Neuronal stem cell (in vitro differentiated cells): ENCODE data around the gene ADCY9.
A peak's percentile ranks its signal among the peaks of the same experiment; 100 is the strongest.

ENCODE experiments used
- DNase-seq: peaks from one replicate; pipeline ENCODE4 v3.0.0-alpha.2; 2013; ENCODE audit warnings: low spot score
- H2AFZ ChIP-seq: one replicate; pipeline ENCODE4 v1.6.1; 2013; ENCODE audit warnings: mild to moderate bottlenecking, low read length, inconsistent platforms
- H2AK5ac ChIP-seq: 2 replicates; pipeline ENCODE4 v1.6.1; 2013; ENCODE audit warnings: low read depth, mild to moderate bottlenecking, inconsistent platforms, low read length, moderate library complexity, mixed read lengths
- H2BK120ac ChIP-seq: 2 replicates; pipeline ENCODE4 v1.6.1; 2013; ENCODE audit warnings: low read depth, mild to moderate bottlenecking, inconsistent platforms, low read length, moderate library complexity, mixed read lengths
- H2BK12ac ChIP-seq: one replicate; pipeline ENCODE4 v1.6.1; 2013; ENCODE audit warnings: low read length, inconsistent platforms
- H2BK15ac ChIP-seq: 2 replicates; pipeline ENCODE4 v1.6.1; 2013; ENCODE audit warnings: mild to moderate bottlenecking, low read length, inconsistent platforms, mixed read lengths
- H2BK5ac ChIP-seq: one replicate; pipeline ENCODE4 v1.6.1; 2013; ENCODE audit warnings: inconsistent platforms, mild to moderate bottlenecking, low read length, moderate library complexity
- H3K14ac ChIP-seq: one replicate; pipeline ENCODE4 v1.6.1; 2013; ENCODE audit warnings: low read length, inconsistent platforms
- H3K18ac ChIP-seq: 2 replicates; pipeline ENCODE4 v1.6.1; 2013; ENCODE audit warnings: low read length, inconsistent platforms
- H3K23ac ChIP-seq: 2 replicates; pipeline ENCODE4 v1.6.1; 2013; ENCODE audit warnings: low read depth, mild to moderate bottlenecking, mixed read lengths, low read length, inconsistent platforms; ENCODE audit not compliant: poor library complexity
- H3K27ac ChIP-seq: replicated peaks from 3 replicates; pipeline ENCODE4 v1.5.1; 2013; ENCODE audit warnings: low read length, inconsistent platforms
- H3K27me3 ChIP-seq, 3 experiments: 2 replicates each; pipeline ENCODE4 v1.6.1; 2013; ENCODE audit warnings: low read length in 3 of 3, mild to moderate bottlenecking in 2 of 3, inconsistent platforms in 1 of 3, low read depth in 1 of 3, mixed read lengths in 1 of 3, moderate library complexity in 1 of 3; ENCODE audit not compliant: control insufficient read depth in 3 of 3, insufficient read depth in 3 of 3
- H3K36me3 ChIP-seq, 2 donors: replicated peaks in 1 of 2; 2 replicates each; pipeline ENCODE4 v1.6.1; 2013; ENCODE audit warnings: low read length in 2 of 2; ENCODE audit not compliant: control insufficient read depth in 2 of 2, insufficient read depth in 2 of 2
- H3K4ac ChIP-seq: 2 replicates; pipeline ENCODE4 v1.6.1; 2013; ENCODE audit warnings: inconsistent platforms, mild to moderate bottlenecking, low read length, moderate library complexity
- H3K4me1 ChIP-seq, 2 donors: 1 replicate in 1 of 2; 2 replicates in 1 of 2; pipeline ENCODE4 v1.6.1; 2013; ENCODE audit warnings: low read length in 2 of 2, low read depth in 1 of 2; ENCODE audit not compliant: control insufficient read depth in 2 of 2, insufficient read depth in 1 of 2
- H3K4me2 ChIP-seq: one replicate; pipeline ENCODE4 v1.6.1; 2013; ENCODE audit warnings: mild to moderate bottlenecking, low read length, inconsistent platforms; ENCODE audit not compliant: insufficient read depth, poor library complexity, severe bottlenecking
- H3K4me3 ChIP-seq, 2 donors: 2 replicates each; pipeline ENCODE4 v1.5.1; 2013; ENCODE audit warnings: low read length in 2 of 2, mild to moderate bottlenecking in 2 of 2, inconsistent platforms in 1 of 2, moderate library complexity in 1 of 2
- H3K79me1 ChIP-seq: one replicate; pipeline ENCODE4 v1.6.1; 2013; ENCODE audit warnings: low read depth, mild to moderate bottlenecking, inconsistent platforms, low read length, moderate library complexity
- H3K9ac ChIP-seq: one replicate; pipeline ENCODE4 v1.6.1; 2013; ENCODE audit warnings: mild to moderate bottlenecking, low read depth, low read length, inconsistent platforms; ENCODE audit not compliant: poor library complexity
- H3K9me3 ChIP-seq, 2 donors: replicated peaks in 1 of 2; 2 replicates each; pipeline versions ENCODE3 to v1.6.1; 2013; ENCODE audit warnings: low read length in 2 of 2, mild to moderate bottlenecking in 2 of 2, inconsistent platforms in 1 of 2, low read depth in 1 of 2, mixed read lengths in 1 of 2, moderate library complexity in 1 of 2; ENCODE audit not compliant: control insufficient read depth in 2 of 2, insufficient read depth in 1 of 2
- H4K8ac ChIP-seq: one replicate; pipeline ENCODE4 v1.6.1; 2013; ENCODE audit warnings: low read depth, mild to moderate bottlenecking, inconsistent platforms, low read length, moderate library complexity
- H4K91ac ChIP-seq: one replicate; pipeline ENCODE4 v1.6.1; 2013; ENCODE audit warnings: low read length, low read depth, mild to moderate bottlenecking, inconsistent platforms; ENCODE audit not compliant: poor library complexity
- WGBS, 2 donors: extraction: QIAGEN DNeasy Blood & Tissue Kit; methylation state at CpG; one replicate each; pipeline ENCODE4 v1.1.7; 2013; ENCODE audit warnings: missing lambda C conversion rate in 2 of 2, mixed read lengths in 1 of 2; ENCODE audit not compliant: insufficient read length in 2 of 2, insufficient replicate concordance in 1 of 2; ENCODE audit errors: extremely low coverage in 2 of 2; 5-methylcytosine and 5-hydroxymethylcytosine counted together

Gene ADCY9

GRCh38 chr16:3938471-3938842 is 177.8 kb downstream of the ADCY9 start:
- no peak overlapping the region for H2BK5ac ChIP-seq
- H3K27me3 ChIP-seq: peaks cover 0 to 8% (median 3%) of the 10 kb centered on the region in 3 experiments
- no peak overlapping the region for H3K4me3 ChIP-seq
- H3K18ac ChIP-seq: peak overlapping the region; percentile 52
- no CpG with 5 or more reads among the region's 19 CpGs for WGBS, 2 donors
- no peak overlapping the region for H4K8ac ChIP-seq
- peaks cover 2 to 4% of the 10 kb centered on the region in 2 donors for H3K9me3 ChIP-seq
- no peak for DNase-seq
- H3K9ac ChIP-seq: no peak overlapping the region
- H3K4me1 ChIP-seq: peaks cover 0 to 5% of the 10 kb centered on the region in 2 donors
- H2AFZ ChIP-seq: peak overlapping the region; percentile 92
- H2BK15ac ChIP-seq: no peak overlapping the region
- no peaks in the 10 kb centered on the region for H3K36me3 ChIP-seq
- peak overlapping the region; percentile 95 for H2BK12ac ChIP-seq
- H3K27ac ChIP-seq: no peak overlapping the region
- H3K23ac ChIP-seq: peak overlapping the region; percentile 90
- no peaks in the 10 kb centered on the region for H3K79me1 ChIP-seq
- H3K4ac ChIP-seq: no peak overlapping the region
- H3K4me2 ChIP-seq: no peak overlapping the region
- no peak overlapping the region for H3K14ac ChIP-seq
- peak overlapping the region; percentile 71 for H2AK5ac ChIP-seq
- no peak overlapping the region for H4K91ac ChIP-seq
- no peak overlapping the region for H2BK120ac ChIP-seq

DNA sequence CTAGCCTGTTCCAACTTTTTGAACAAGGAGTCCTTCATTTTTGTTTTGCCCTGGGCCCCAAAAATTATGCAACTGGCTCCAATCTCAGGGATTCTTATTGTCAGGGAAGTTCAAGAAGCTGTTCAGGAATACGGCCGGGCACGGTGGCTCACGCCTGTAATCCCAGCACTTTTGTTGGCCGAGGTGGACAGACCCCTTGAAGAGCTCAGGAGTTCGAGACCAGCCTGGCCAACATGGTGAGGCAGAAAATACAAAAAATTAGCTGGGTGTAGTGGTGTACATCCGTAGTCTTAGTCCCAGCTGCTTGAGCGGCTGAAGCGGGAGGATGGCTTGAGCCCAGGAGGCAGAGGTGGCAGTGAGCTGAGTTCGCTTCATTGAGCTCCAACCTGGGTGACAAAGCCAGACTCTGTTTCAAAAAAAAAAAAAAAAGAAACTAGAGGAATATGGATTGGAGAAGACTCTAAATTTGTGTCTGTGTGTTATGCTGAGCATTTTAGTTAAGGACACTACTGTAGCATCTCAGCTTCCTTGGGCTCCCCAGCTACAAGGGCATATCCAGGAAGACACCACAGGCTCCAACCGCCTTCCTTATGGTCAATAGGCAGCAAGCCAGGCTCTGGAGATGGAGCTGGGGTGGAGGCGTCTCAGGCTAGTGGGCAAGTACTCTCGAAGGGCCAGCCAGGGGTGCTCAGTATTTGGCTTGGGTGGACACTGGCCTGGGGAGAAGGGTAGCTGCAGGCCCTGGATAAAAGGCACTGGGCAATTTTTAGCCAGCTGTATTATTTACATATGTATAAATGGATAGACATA is 179.0 kb downstream of the ADCY9 start:
- no peak overlapping the region for H2BK12ac ChIP-seq
- no peak overlapping the region for H4K8ac ChIP-seq
- no peak overlapping the region for H3K23ac ChIP-seq
- H2AFZ ChIP-seq: no peak overlapping the region
- H2BK5ac ChIP-seq: no peak overlapping the region
- no peak overlapping the region for H3K4me3 ChIP-seq
- H3K27ac ChIP-seq: no peak overlapping the region
- H3K14ac ChIP-seq: no peak overlapping the region
- no peaks in the 10 kb centered on the region for H3K79me1 ChIP-seq
- H4K91ac ChIP-seq: no peak overlapping the region
- H2BK15ac ChIP-seq: no peak overlapping the region
- no peaks in the 10 kb centered on the region for H3K36me3 ChIP-seq
- DNase-seq: no peak
- H3K9me3 ChIP-seq: no peaks in the 10 kb centered on the region
- no peak overlapping the region for H3K4me2 ChIP-seq
- no peak overlapping the region for H2BK120ac ChIP-seq
- no peak overlapping the region for H3K4ac ChIP-seq
- peaks cover 0 to 5% of the 10 kb centered on the region in 2 donors for H3K4me1 ChIP-seq
- no peak overlapping the region for H3K18ac ChIP-seq
- no CpG with 5 or more reads among the region's 13 CpGs for WGBS, 2 donors
- H3K27me3 ChIP-seq: peaks cover 0 to 8% (median 3%) of the 10 kb centered on the region in 3 experiments
- no peak overlapping the region for H2AK5ac ChIP-seq
- H3K9ac ChIP-seq: no peak overlapping the region

- H3K23ac ChIP-seq: peak overlapping the region; percentile 6
- peak overlapping the region; percentile 15 for H2BK15ac ChIP-seq
- H3K27ac ChIP-seq: no peak overlapping the region
- H3K79me1 ChIP-seq: no peaks in the 10 kb centered on the region
- DNase-seq: no peak
- no peak overlapping the region for H2BK12ac ChIP-seq
- no peak overlapping the region for H4K91ac ChIP-seq
- no peak overlapping the region for H3K4me2 ChIP-seq
- H3K27me3 ChIP-seq: peaks cover 0 to 8% (median 3%) of the 10 kb centered on the region in 3 experiments
- peak overlapping the region; percentile 68 for H2AK5ac ChIP-seq
- H3K4me3 ChIP-seq: no peak overlapping the region
- H2BK120ac ChIP-seq: no peak overlapping the region
- no peak overlapping the region for H3K4ac ChIP-seq
- peaks cover 0 to 5% of the 10 kb centered on the region in 2 donors for H3K4me1 ChIP-seq
- peak overlapping the region; percentile 71 for H3K14ac ChIP-seq
- no peak overlapping the region for H2AFZ ChIP-seq
- H3K9me3 ChIP-seq: no peaks in the 10 kb centered on the region
- H3K9ac ChIP-seq: no peak overlapping the region
- WGBS, 2 donors: no CpG with 5 or more reads among the region's 4 CpGs
- H2BK5ac ChIP-seq: no peak overlapping the region
- H3K18ac ChIP-seq: no peak overlapping the region
- H4K8ac ChIP-seq: no peak overlapping the region
- no peaks in the 10 kb centered on the region for H3K36me3 ChIP-seq
Measured at GRCh38 chr16:3935921-3936320, 180.3 kb downstream of the ADCY9 start.

GRCh38 chr16:3934491-3935181 is 181.6 kb downstream of the ADCY9 start:
- Histone ChIP-seq H2BK120ac (no peak overlapping the region), H2BK15ac (no peak overlapping the region), H2BK12ac (no peak overlapping the region), H3K9ac (no peak overlapping the region), H3K4me1 (peaks cover 0 to 5% of the 10 kb centered on the region in 2 donors), H3K14ac (no peak overlapping the region), H3K27ac (no peak overlapping the region), H3K4me2 (no peak overlapping the region), H4K8ac (no peak overlapping the region), H3K27me3 (peaks cover 0 to 8% (median 3%) of the 10 kb centered on the region in 3 experiments), H3K18ac (no peak overlapping the region), H2AFZ (no peak overlapping the region), H3K4ac (no peak overlapping the region), H3K36me3 (no peaks in the 10 kb centered on the region), H2AK5ac (no peak overlapping the region), H3K23ac (no peak overlapping the region), H4K91ac (no peak overlapping the region), H3K9me3 (no peaks in the 10 kb centered on the region), H3K79me1 (no peaks in the 10 kb centered on the region), H2BK5ac (no peak overlapping the region), H3K4me3 (no peak overlapping the region)
- no CpG with 5 or more reads among the region's 13 CpGs for WGBS, 2 donors
- no peak for DNase-seq
